Nephron progenitor cell (in vitro differentiated cells): Measurements from ENCODE around the gene CDC42EP5.
A peak's percentile ranks its signal among the peaks of the same experiment; 100 is the strongest.

Experiments
- DNase-seq: peaks from one replicate; pipeline ENCODE4 v3.0.0; 2021
- H3K27ac Mint-ChIP-seq: 2 replicates; pipeline ENCODE4 v1.8.0; 2021; ENCODE audit warnings: mild to moderate bottlenecking, moderate library complexity, mixed read lengths
- H3K27me3 Mint-ChIP-seq: 2 replicates; pipeline ENCODE4 v1.8.0; 2021; ENCODE audit warnings: mild to moderate bottlenecking, low read depth, mixed read lengths; ENCODE audit not compliant: poor library complexity
- H3K36me3 Mint-ChIP-seq: 2 replicates; pipeline ENCODE4 v1.8.0; 2021; ENCODE audit warnings: low read depth, mixed read lengths
- H3K4me1 Mint-ChIP-seq: 2 replicates; pipeline ENCODE4 v1.8.0; 2021; ENCODE audit warnings: mixed read lengths
- H3K4me3 Mint-ChIP-seq: 2 replicates; pipeline ENCODE4 v1.8.0; 2021; ENCODE audit warnings: mild to moderate bottlenecking, moderate library complexity, mixed read lengths
- H3K9me3 Mint-ChIP-seq: 2 replicates; pipeline ENCODE4 v1.8.0; 2021; ENCODE audit warnings: mild to moderate bottlenecking, moderate library complexity, mixed read lengths
- CTCF ChIP-seq: fragments of 200-600 bp; sonication (generic); IDR thresholded peaks from 2 replicates; pipeline ENCODE4 v1.5.0; 2021; ENCODE audit warnings: antibody characterized with exemption

CDC42EP5 gene

GRCh38 chr19:54436628-54437252, 36.4 kb downstream of the CDC42EP5 start:
- TF ChIP-seq CTCF, result no peak
- peaks cover 11% of the 10 kb centered on the region for H3K36me3 Mint-ChIP-seq
- no peaks in the 10 kb centered on the region for H3K9me3 Mint-ChIP-seq
- peaks cover 3% of the 10 kb centered on the region for H3K27me3 Mint-ChIP-seq
- H3K4me1 Mint-ChIP-seq, result peaks cover 46% of the 10 kb centered on the region
- DNase-seq, result no peak
- no peak overlapping the region for H3K4me3 Mint-ChIP-seq
- no peak overlapping the region for H3K27ac Mint-ChIP-seq

- Mint-ChIP-seq H3K4me1 (peaks cover 51% of the 10 kb centered on the region), H3K9me3 (no peaks in the 10 kb centered on the region), H3K27ac (no peak overlapping the region), H3K36me3 (peaks cover 10% of the 10 kb centered on the region), H3K4me3 (peak overlapping the region; percentile 42), H3K27me3 (peaks cover 5% of the 10 kb centered on the region)
- DNase-seq, result no peak
- no peak for TF ChIP-seq CTCF
Observed at GRCh38 chr19:54436031-54436523, 37.0 kb downstream of the CDC42EP5 start.

- DNase-seq, result no peak
Observed at GRCh38 chr19:54435551-54436016, 37.5 kb downstream of the CDC42EP5 start.

GRCh38 chr19:54434873-54435214, 38.3 kb downstream of the CDC42EP5 start:
- Mint-ChIP-seq H3K9me3 (no peaks in the 10 kb centered on the region), H3K4me3 (no peak overlapping the region), H3K27ac (no peak overlapping the region), H3K4me1 (peaks cover 53% of the 10 kb centered on the region), H3K27me3 (peaks cover 6% of the 10 kb centered on the region), H3K36me3 (peaks cover 10% of the 10 kb centered on the region)
- no peak for TF ChIP-seq CTCF
- DNase-seq, result no peak

More at GRCh38 chr19:54435551-54436016, 37.5 kb downstream of the CDC42EP5 start:
- peaks cover 6% of the 10 kb centered on the region for H3K27me3 Mint-ChIP-seq
- peaks cover 53% of the 10 kb centered on the region for H3K4me1 Mint-ChIP-seq
- no peak for TF ChIP-seq CTCF
- no peak overlapping the region for H3K4me3 Mint-ChIP-seq
- peaks cover 10% of the 10 kb centered on the region for H3K36me3 Mint-ChIP-seq
- H3K9me3 Mint-ChIP-seq, result no peaks in the 10 kb centered on the region
- H3K27ac Mint-ChIP-seq, result no peak overlapping the region

- Mint-ChIP-seq H3K27me3 (peaks cover 3% of the 10 kb centered on the region), H3K27ac (peak overlapping the region; percentile 58), H3K9me3 (no peaks in the 10 kb centered on the region), H3K36me3 (peaks cover 10% of the 10 kb centered on the region), H3K4me3 (no peak overlapping the region), H3K4me1 (peaks cover 53% of the 10 kb centered on the region)
- TF ChIP-seq CTCF, result no peak
- no peak for DNase-seq
Observed at GRCh38 chr19:54434112-54434872, 38.8 kb downstream of the CDC42EP5 start.
